GM12875 (cell line): ENCODE results near the gene MAP3K13.

ENCODE experiments used
- H3K4me3 ChIP-seq: one replicate; pipeline ENCODE4 v1.5.1; 2011; ENCODE audit warnings: low read depth, low read length, control low read depth
- TF ChIP-seq, protein P1 (sequence below): IDR thresholded peaks from 2 replicates; pipeline ENCODE4 v1.5.1; 2011; ENCODE audit warnings: low read depth, mild to moderate bottlenecking, control low read depth, inconsistent platforms, low read length, moderate library complexity, borderline replicate concordance; ENCODE audit not compliant: insufficient read depth

Gene MAP3K13

DNA sequence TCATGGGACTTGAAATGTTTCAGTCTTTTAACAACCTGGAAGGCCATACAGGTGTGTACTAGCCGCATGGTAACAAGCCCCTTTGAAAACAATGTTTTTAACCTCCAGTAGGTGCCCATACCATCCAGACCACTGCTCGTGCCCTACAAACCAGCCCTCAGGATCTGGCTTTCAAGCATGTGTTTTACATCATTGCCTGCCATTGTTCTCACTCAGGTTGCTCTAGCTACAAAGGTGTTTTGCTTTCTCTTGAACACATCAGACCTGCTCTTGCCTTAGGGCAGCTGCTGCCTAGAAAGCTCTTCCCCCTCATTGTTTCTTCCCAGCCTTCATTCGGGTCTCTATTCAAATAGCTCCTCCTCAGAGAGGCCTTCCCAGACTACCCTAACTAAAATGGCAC, 32.3 kb upstream of the MAP3K13 start:
- H3K4me3 ChIP-seq: no peak overlapping the region
- TF ChIP-seq, protein P1, sequence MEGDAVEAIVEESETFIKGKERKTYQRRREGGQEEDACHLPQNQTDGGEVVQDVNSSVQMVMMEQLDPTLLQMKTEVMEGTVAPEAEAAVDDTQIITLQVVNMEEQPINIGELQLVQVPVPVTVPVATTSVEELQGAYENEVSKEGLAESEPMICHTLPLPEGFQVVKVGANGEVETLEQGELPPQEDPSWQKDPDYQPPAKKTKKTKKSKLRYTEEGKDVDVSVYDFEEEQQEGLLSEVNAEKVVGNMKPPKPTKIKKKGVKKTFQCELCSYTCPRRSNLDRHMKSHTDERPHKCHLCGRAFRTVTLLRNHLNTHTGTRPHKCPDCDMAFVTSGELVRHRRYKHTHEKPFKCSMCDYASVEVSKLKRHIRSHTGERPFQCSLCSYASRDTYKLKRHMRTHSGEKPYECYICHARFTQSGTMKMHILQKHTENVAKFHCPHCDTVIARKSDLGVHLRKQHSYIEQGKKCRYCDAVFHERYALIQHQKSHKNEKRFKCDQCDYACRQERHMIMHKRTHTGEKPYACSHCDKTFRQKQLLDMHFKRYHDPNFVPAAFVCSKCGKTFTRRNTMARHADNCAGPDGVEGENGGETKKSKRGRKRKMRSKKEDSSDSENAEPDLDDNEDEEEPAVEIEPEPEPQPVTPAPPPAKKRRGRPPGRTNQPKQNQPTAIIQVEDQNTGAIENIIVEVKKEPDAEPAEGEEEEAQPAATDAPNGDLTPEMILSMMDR: no peak

DNA sequence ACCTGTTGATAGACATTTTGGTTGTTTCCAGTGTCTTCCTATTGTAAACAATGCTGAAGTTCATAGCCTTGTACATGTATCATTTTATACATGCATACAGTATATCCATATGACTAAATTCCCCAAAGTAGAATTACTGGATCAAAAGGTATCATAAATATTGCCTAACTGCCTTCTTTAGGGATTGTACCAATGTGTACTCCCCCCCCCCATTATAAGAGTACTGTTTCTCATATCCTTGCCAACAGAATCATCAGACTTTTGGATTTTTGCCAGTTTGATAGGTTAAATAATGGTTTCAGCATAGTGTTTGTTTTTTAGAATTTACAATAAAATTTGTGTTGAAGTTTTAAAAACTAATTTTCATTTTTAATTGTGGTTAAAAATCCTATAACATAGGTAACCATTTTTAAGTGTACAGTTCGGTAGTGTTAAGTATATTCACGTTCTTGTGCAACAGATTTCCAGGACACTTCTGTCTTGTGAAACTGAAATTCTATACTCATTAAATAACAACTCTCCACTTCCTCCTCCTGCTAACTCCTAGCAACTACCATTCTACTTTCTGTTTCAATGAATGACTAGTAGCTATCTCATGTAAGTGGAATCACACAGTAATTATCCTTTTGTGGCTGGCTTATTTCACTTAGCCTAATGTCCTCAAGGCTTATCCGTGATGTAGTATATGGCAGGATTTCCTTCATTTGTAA, 30.8 kb upstream of the MAP3K13 start:
- no peak overlapping the region for H3K4me3 ChIP-seq
- TF ChIP-seq, protein P1: no peak

DNA sequence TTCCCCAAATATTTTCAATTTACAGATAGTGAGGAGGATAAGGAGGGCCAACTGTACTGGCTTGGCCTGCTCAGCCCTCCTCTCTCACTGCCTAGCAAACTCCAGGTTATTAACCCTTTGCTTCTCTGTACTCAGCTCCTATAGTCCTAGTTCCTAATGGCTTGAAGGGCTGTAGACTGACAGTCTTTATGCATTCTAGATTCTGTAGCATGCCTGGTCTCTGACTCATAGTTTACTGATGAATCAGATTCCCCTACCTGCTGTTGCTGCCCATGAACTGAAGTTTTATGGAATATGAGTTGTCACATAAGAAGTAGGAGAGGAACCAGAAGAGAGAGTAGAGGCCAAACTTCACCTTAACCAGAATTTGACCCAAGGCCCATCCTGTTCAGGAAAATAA, 27.1 kb upstream of the MAP3K13 start:
- TF ChIP-seq, protein P1: no peak
- no peak overlapping the region for H3K4me3 ChIP-seq

DNA sequence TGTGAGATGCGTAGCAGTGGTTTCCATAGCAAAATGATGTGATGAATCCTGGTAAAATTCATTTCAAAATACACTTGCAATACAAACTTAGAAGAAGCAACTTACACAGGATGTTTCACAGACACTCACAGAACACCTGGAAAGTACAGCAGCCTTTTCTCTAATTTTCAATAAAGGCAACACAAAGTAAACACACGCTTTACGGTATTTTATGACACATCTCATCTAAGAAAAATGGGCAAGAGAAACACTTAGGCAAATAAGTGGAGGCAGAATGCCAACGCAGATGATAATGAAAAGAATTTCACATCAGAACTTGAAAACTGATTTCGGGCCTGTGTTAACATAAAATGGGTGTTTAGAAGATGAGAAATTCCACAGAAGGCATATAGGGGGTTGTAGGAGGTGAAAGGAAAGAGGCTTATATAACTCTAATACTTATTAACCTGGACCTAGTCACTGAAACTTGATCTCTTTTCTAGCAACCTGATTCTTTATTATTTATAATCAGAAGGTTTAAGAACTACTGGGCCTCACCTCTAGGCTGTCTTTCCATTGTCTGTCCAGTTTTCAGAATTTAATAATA, 25.6 kb upstream of the MAP3K13 start:
- TF ChIP-seq, protein P1: no peak

DNA sequence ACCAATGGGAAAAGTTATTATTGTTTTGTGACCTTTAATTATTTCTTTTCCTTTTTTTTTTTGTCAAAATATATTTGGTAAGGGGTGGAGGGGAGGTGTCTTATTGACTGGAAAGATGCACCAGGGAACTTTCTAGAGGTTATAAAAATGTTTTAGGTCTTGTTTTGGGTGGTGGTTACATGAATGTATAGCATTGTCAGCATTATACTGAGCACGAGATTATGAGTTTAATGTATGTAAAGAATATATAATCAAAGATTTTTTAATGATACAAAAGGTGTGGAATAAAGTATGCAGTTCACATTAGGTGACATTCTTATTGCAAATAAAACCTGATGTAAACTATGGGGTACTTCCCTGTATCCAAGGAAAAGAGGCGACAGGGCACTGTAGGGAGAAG, 23.0 kb upstream of the MAP3K13 start:
- H3K4me3 ChIP-seq: no peak overlapping the region
- TF ChIP-seq, protein P1: no peak

More for the DNA sequence above, 25.6 kb upstream of the MAP3K13 start:
- H3K4me3 ChIP-seq: no peak overlapping the region

DNA sequence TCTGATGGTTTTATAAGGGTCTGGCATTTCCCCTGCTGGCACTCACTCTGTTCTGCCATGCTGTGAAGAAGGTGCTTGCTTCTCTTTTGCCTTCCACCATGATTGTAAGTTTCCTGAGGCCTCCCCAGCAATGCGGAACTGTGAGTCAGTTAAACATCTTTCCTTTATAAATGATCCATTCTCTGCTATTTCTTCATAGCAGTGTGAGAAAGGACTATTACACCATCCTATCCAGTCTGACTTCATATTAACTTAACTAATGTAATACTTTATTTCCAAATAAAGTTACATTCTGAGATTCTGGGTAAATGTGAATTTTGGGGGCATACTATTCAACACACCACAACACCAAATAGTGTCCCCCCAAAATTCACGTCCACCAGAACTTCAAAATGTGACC, 22.2 kb upstream of the MAP3K13 start:
- TF ChIP-seq, protein P1: no peak
- no peak overlapping the region for H3K4me3 ChIP-seq

DNA sequence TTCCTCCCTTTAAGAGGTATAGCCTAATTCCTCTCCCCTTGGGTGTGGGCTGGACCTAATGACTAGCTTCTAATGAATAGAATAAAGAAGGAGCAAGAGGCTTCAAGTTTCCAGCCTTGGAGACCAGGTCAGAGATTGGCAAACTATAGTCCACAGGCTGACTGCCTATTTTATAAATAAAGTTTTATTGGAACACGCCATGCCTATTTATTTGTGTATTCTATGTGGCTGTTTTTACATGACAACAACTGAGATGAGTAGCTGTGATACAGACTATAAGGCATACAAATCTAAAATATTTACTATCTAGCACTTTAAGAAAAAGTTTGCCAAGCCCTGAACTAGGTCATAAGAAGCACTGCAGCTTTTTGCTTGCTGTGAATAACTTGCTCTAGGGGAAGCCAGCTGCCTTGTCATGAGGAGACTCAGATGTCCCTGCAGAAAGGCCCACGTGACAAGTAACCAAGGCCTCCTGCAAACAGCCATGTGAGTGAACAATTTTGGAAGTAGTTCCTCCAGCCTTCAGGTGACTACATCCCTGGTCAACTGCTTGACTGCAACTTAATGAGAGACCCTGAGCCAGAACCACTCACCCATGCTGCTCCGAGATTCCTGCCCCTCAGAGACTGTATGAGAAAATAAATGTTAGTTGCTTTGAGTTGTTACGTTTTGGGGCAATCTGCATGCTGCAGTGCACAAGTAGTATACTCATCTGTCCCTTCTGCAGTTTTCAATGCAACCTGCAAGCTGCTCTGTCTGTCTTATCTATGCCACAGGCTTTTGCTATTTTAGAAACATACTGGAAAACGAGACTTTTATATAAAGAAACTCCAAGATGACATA, 21.1 kb upstream of the MAP3K13 start:
- TF ChIP-seq, protein P1: no peak
- H3K4me3 ChIP-seq: no peak overlapping the region
